Measurements from ENCODE around the gene TPSAB1. TPM values are rescaled to one million over a fixed set of nuclear protein-coding genes. Genes with fewer than 3 reads are reported as not detected.

Gene TPSAB1
- total RNA-seq, 1 experiment from 2014 or later = not detected

DNA sequence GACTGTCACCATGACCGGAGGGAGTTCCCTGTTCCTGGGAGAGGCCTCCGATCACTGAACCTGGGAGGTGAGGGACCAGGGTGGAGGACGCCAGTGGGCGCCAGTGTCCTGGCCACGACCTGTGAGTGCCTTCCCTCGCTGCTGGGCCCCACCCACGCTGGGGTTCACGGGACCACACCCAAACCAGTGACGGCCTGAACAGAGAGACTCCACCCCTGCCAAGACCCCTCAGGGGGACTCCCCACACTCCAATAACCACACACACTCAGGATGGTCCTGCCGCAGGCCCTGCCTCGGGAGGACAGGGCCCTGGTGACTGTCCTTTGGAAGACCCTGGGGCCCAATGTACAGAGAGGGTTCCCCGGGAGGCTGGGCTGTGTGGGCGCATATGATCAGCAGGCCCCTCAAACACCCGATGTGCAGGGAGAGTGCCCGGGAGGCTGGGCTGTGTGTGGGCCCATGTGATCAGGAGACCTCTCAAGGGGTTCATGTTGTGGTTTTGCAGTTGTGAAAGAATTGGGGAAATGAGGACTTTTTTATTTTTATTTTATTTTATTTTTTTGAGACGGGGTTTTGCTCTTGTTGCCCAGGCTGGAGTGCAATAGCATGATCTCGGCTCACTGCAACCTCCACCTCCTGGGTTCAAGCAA, 41.9 kb downstream of the TPSAB1 start:
- TF ChIP-seq, protein P1, sequence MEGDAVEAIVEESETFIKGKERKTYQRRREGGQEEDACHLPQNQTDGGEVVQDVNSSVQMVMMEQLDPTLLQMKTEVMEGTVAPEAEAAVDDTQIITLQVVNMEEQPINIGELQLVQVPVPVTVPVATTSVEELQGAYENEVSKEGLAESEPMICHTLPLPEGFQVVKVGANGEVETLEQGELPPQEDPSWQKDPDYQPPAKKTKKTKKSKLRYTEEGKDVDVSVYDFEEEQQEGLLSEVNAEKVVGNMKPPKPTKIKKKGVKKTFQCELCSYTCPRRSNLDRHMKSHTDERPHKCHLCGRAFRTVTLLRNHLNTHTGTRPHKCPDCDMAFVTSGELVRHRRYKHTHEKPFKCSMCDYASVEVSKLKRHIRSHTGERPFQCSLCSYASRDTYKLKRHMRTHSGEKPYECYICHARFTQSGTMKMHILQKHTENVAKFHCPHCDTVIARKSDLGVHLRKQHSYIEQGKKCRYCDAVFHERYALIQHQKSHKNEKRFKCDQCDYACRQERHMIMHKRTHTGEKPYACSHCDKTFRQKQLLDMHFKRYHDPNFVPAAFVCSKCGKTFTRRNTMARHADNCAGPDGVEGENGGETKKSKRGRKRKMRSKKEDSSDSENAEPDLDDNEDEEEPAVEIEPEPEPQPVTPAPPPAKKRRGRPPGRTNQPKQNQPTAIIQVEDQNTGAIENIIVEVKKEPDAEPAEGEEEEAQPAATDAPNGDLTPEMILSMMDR (conservative IDR thresholded peaks at IDR 0.05) = no peak
- TF ChIP-seq EZH2 (IDR thresholded peaks at IDR 0.05; ENCODE audit: low read depth) = no peak
- intact Hi-C loops (cut with micrococcal nuclease; ENCODE audit: unreplicated experiment) = no loop called here
- Histone ChIP-seq H3K4me1 (replicated peaks; ENCODE audit: insufficient read depth) (no peaks in the 10 kb centered on the region), H2AFZ (no peak overlapping the region), H3F3A (ENCODE audit: insufficient read depth, low read depth) (no peaks in the 10 kb centered on the region; the same call in 1 of the 2 replicates), H3K9me3 (ENCODE audit: insufficient read depth, low read depth) (no peaks in the 10 kb centered on the region), H3K27ac (no peak overlapping the region), H4K20me1 (ENCODE audit: insufficient read depth) (no peaks in the 10 kb centered on the region), H3K79me2 (ENCODE audit: low read depth) (no peaks in the 10 kb centered on the region), H3K4me2 (no peak overlapping the region), H3K27me3 (ENCODE audit: insufficient read depth, low read depth) (peaks cover 56% of the 10 kb centered on the region), H3K4me3 (no peak overlapping the region), H3K36me3 (ENCODE audit: low read depth) (no peaks in the 10 kb centered on the region), H3K9me2 (ENCODE audit: insufficient read depth) (no peaks in the 10 kb centered on the region)
- ChIA-PET POLR2A (ENCODE audit: unreplicated experiment) (no interaction called here), CTCF (no interaction called here)
- BruUV-seq (replicated peaks) = no TSS peak
- no peak for DNase-seq

DNA sequence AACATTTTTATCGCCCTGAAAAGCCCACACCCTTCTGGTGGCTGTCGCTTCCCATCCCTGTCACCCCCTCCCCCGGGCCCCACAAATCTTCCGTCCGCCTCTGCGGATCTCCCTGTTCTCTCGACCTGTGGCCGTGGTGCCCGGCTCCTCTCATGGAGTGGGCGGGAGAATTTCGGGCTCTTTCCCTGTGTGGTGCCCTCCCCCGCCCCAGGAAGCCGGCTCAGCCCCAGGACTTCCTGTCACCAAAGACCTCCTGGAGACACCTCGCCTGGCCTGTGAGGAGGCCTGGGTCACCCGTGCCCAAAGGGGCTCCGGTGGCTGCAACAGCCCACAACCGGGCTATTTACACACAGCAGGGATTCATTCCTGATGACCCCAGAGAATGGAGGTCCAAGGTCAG, 42.8 kb downstream of the TPSAB1 start:
- Histone ChIP-seq H3K4me3 (no peak overlapping the region), H3K36me3 (ENCODE audit: low read depth) (no peaks in the 10 kb centered on the region), H3K4me1 (replicated peaks; ENCODE audit: insufficient read depth) (no peaks in the 10 kb centered on the region), H3K9me3 (ENCODE audit: insufficient read depth, low read depth) (no peaks in the 10 kb centered on the region), H3F3A (ENCODE audit: insufficient read depth, low read depth) (no peaks in the 10 kb centered on the region; the same call in 1 of the 2 replicates), H3K79me2 (ENCODE audit: low read depth) (no peaks in the 10 kb centered on the region), H4K20me1 (ENCODE audit: insufficient read depth) (no peaks in the 10 kb centered on the region), H3K4me2 (no peak overlapping the region), H2AFZ (no peak overlapping the region), H3K9me2 (ENCODE audit: insufficient read depth) (no peaks in the 10 kb centered on the region), H3K27me3 (ENCODE audit: insufficient read depth, low read depth) (peaks cover 56% of the 10 kb centered on the region), H3K27ac (no peak overlapping the region)
- intact Hi-C loops (cut with micrococcal nuclease; ENCODE audit: unreplicated experiment) = no loop called here
- POLR2A ChIA-PET (ENCODE audit: unreplicated experiment) = interaction anchor here (0.7 kb wide), 1 partner anchor 1189 kb away, joined by 3 read pairs; no protein-coding TSS in a partner anchor
- CTCF ChIA-PET = no interaction called here
- TF ChIP-seq, protein P1 (conservative IDR thresholded peaks at IDR 0.05) = no peak
- TF ChIP-seq EZH2 (IDR thresholded peaks at IDR 0.05; ENCODE audit: low read depth) = no peak
- DNase-seq = no peak
- no TSS peak for BruUV-seq (replicated peaks)

DNA sequence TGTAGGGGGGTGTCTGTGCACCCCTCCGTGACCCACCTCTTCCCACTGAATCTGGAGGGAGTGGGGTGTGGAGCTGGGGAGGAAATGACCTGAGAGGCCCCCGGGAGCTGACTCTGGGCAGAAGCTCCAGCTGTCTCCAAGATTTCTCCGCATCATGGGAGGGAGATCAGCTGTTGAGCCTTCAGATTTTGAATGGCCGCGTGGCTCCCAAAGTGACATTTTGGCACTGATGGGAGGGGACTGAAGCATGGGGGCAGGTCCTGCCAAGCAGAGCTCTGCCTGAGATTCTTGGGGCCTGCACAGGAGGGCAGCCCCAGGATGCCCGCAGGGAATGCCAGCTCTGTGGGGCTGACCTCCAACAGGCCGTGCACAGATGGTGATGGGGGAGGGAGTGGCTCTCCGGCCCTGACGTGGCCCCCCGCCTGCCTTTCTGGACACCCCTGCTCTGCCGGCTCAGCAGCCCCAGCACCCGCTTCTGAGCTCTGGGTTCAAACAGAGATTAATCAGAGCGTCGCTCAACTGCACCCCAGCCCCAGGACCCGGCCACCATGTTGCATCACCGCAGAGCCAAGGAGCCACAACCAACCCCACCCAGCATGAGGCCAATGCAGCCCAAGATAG, 43.6 kb downstream of the TPSAB1 start:
- no peak overlapping the region for H3K27ac ChIP-seq
- H3K36me3 ChIP-seq (ENCODE audit: low read depth) = no peaks in the 10 kb centered on the region
- H3K9me2 ChIP-seq (ENCODE audit: insufficient read depth) = no peaks in the 10 kb centered on the region
- no peak overlapping the region for H2AFZ ChIP-seq
- H3K4me1 ChIP-seq (replicated peaks; ENCODE audit: insufficient read depth) = no peaks in the 10 kb centered on the region
- no peak for DNase-seq
- intact Hi-C loops (cut with micrococcal nuclease; ENCODE audit: unreplicated experiment) = no loop called here
- H3K4me2 ChIP-seq = no peak overlapping the region
- BruUV-seq (replicated peaks) = no TSS peak
- peaks cover 56% of the 10 kb centered on the region for H3K27me3 ChIP-seq (ENCODE audit: insufficient read depth, low read depth)
- no peak overlapping the region for H3K4me3 ChIP-seq
- H3K79me2 ChIP-seq (ENCODE audit: low read depth) = no peaks in the 10 kb centered on the region
- no peaks in the 10 kb centered on the region for H3K9me3 ChIP-seq (ENCODE audit: insufficient read depth, low read depth)
- TF ChIP-seq EZH2 (IDR thresholded peaks at IDR 0.05; ENCODE audit: low read depth) = no peak
- TF ChIP-seq, protein P1 (conservative IDR thresholded peaks at IDR 0.05) = no peak
- no peaks in the 10 kb centered on the region for H4K20me1 ChIP-seq (ENCODE audit: insufficient read depth)
- CTCF ChIA-PET = interaction anchor here (0.6 kb wide), 1 partner anchor 1249 kb away, joined by 4 read pairs; no protein-coding TSS in a partner anchor
- POLR2A ChIA-PET (ENCODE audit: unreplicated experiment) = interaction anchor here (0.7 kb wide), 1 partner anchor 1190 kb away, joined by 3 read pairs; no protein-coding TSS in a partner anchor
- H3F3A ChIP-seq (ENCODE audit: insufficient read depth, low read depth) = no peaks in the 10 kb centered on the region; the same call in 1 of the 2 replicates

Measured in PC-9 (cell line).